Activated CD4-positive, alpha-beta T cell treated with anti-CD3 and anti-CD28 coated beads, Interleukin-2, amount 50 U/mL, for 1 hour (primary cell): ENCODE measurements around the gene BPGM.
A peak's percentile ranks its signal among the peaks of the same experiment; 100 is the strongest.
"Not testable (repeated sequence)": the region's sequence is repeated elsewhere in the genome, so short reads cannot be mapped to it uniquely, and the experiment has no call there.

Source experiments
- DNase-seq: peaks from one replicate; pipeline ENCODE4 v3.0.0-alpha.2; 2020

The BPGM gene

GRCh38 chr7:134669388-134669787 is 22.7 kb downstream of the BPGM start:
- peak; percentile 6 for DNase-seq

GRCh38 chr7:134669845-134670373 is 23.3 kb downstream of the BPGM start:
- peak; percentile 86 for DNase-seq

GRCh38 chr7:134671609-134672008 is 25.0 kb downstream of the BPGM start:
- DNase-seq, result no peak

- DNase-seq, result no peak
These were observed 27.8 kb downstream of the BPGM start for GRCh38 chr7:134674424-134674823.

- no peak for DNase-seq
These were observed 30.1 kb downstream of the BPGM start for GRCh38 chr7:134676743-134677142.

GRCh38 chr7:134678115-134678514 is 31.5 kb downstream of the BPGM start:
- no peak for DNase-seq

GRCh38 chr7:134679006-134679405 is 32.4 kb downstream of the BPGM start:
- no peak for DNase-seq

GRCh38 chr7:134684165-134684564 is 37.5 kb downstream of the BPGM start:
- DNase-seq, result no peak

GRCh38 chr7:134685250-134685649 is 38.6 kb downstream of the BPGM start:
- DNase-seq, result no peak

- DNase-seq, result no peak
These were observed 40.1 kb downstream of the BPGM start for GRCh38 chr7:134686786-134687185.

GRCh38 chr7:134689550-134689949 is 42.9 kb downstream of the BPGM start:
- DNase-seq, result not testable (repeated sequence)

- DNase-seq, result no peak
These were observed 43.4 kb downstream of the BPGM start for GRCh38 chr7:134690016-134690415.

GRCh38 chr7:134690614-134691504 is 44.2 kb downstream of the BPGM start:
- no peak for DNase-seq

GRCh38 chr7:134691546-134692343 is 45.1 kb downstream of the BPGM start:
- no peak for DNase-seq

- no peak for DNase-seq
These were observed 45.7 kb downstream of the BPGM start for GRCh38 chr7:134692344-134692705.

GRCh38 chr7:134693256-134693655 is 46.6 kb downstream of the BPGM start:
- DNase-seq, result no peak

- no peak for DNase-seq
These were observed 47.6 kb downstream of the BPGM start for GRCh38 chr7:134694299-134694698.

GRCh38 chr7:134694767-134695166 is 48.1 kb downstream of the BPGM start:
- no peak for DNase-seq

GRCh38 chr7:134695321-134695860 is 48.7 kb downstream of the BPGM start:
- no peak for DNase-seq

- no peak for DNase-seq
These were observed 49.6 kb downstream of the BPGM start for GRCh38 chr7:134696261-134696660.

- DNase-seq, result no peak
These were observed 50.7 kb downstream of the BPGM start for GRCh38 chr7:134697205-134697886.

GRCh38 chr7:134698481-134698880 is 51.8 kb downstream of the BPGM start:
- no peak for DNase-seq
